ENCODE data around the gene PRR18.

Gene PRR18

GRCh38 chr6:166257911-166258318, 50.3 kb downstream of the PRR18 start:
- H3K4me3 Mint-ChIP-seq: peak overlapping the region; percentile 69
- H3K9me3 Mint-ChIP-seq: no peaks in the 10 kb centered on the region
- no peaks in the 10 kb centered on the region for H3K36me3 Mint-ChIP-seq (ENCODE audit: low read depth)
- H3K27me3 Mint-ChIP-seq: peaks cover 20% of the 10 kb centered on the region
- H3K4me1 Mint-ChIP-seq (ENCODE audit: low read depth): peaks cover 55% of the 10 kb centered on the region
- no peak overlapping the region for H3K27ac Mint-ChIP-seq

Measured in stimulated activated naive CD8-positive, alpha-beta T cell treated with anti-CD3 and anti-CD28 coated beads, Interleukin-15, Interleukin-2, amounts not matched to agents 100 ng/mL and 50 ng/mL, for 24 hours (primary cell).